B cell (primary cell): ENCODE data around the gene MYO10. TPM values are rescaled to one million over a fixed set of nuclear protein-coding genes. Genes with fewer than 3 reads are reported as not detected.

Source experiments
- ATAC-seq: fragments of 200-7000 bp; cut with Tn5 transposase; one replicate; pipeline ENCODE4 v1.10.0; 2021; ENCODE audit warnings: low read depth, mild to moderate bottlenecking, moderate number of reproducible peaks, moderate library complexity
- CTCF ChIA-PET: fragments of 350-600 bp; sonication (Branson Sonifier 250); formaldehyde crosslinking; loops from one replicate; lab custom pipeline; 2021; ENCODE audit warnings: antibody characterized with exemption, inconsistent platforms; lab: Charles Lee
- POLR2A ChIA-PET: fragments of 350-600 bp; sonication (Branson Sonifier 250); formaldehyde crosslinking; loops from one replicate; lab custom pipeline; 2021; ENCODE audit warnings: antibody characterized with exemption; lab: Charles Lee
- DNase-seq: peaks from one replicate; pipeline ENCODE4 v3.0.0; 2013
- H2AFZ ChIP-seq: 2 replicates; pipeline ENCODE4 v1.6.1; 2012; ENCODE audit warnings: mild to moderate bottlenecking, low read depth, low read length; ENCODE audit not compliant: insufficient read depth, poor library complexity, severe bottlenecking
- H3K27ac ChIP-seq, 2 donors: 1 replicate in 1 of 2; 2 replicates in 1 of 2; pipeline ENCODE4 v1.5.1; 2012 to 2013; ENCODE audit warnings: low read length in 2 of 2, mild to moderate bottlenecking in 2 of 2, moderate library complexity in 1 of 2
- H3K27me3 ChIP-seq, 4 experiments: fragments of 200-600 bp in 1 of 4; sonication (generic) in 1 of 4; replicated peaks in 1 of 4; 1 replicate in 2 of 4; 2 replicates in 2 of 4; pipeline versions ENCODE4 v1.6.1 to v1.7.0; 2013 to 2016; ENCODE audit warnings: low read length in 3 of 4, mild to moderate bottlenecking in 2 of 4, mixed read lengths in 1 of 4, moderate library complexity in 1 of 4; ENCODE audit not compliant: insufficient read depth in 4 of 4, control insufficient read depth in 3 of 4; ENCODE audit errors: control extremely low read depth in 1 of 4
- H3K36me3 ChIP-seq, 2 experiments: replicated peaks in 1 of 2; 1 replicate in 1 of 2; 2 replicates in 1 of 2; pipeline versions ENCODE4 v1.6.1 to v1.7.1; 2013; ENCODE audit warnings: low read length in 1 of 2; ENCODE audit not compliant: insufficient read depth in 2 of 2, control insufficient read depth in 1 of 2; ENCODE audit errors: control extremely low read depth in 1 of 2, extremely low read depth in 1 of 2
- H3K4me1 ChIP-seq, 2 donors: fragments of 200-600 bp in 1 of 2; sonication (generic) in 1 of 2; 1 replicate in 1 of 2; 2 replicates in 1 of 2; pipeline versions ENCODE4 v1.5.1 to v1.6.1; 2013 to 2017; ENCODE audit warnings: low read length in 2 of 2; ENCODE audit not compliant: control insufficient read depth in 2 of 2, insufficient read depth in 2 of 2
- H3K4me2 ChIP-seq: replicated peaks from 2 replicates; pipeline ENCODE3; 2012; ENCODE audit warnings: mild to moderate bottlenecking, low read depth, low read length; ENCODE audit not compliant: poor library complexity, severe bottlenecking
- H3K4me3 ChIP-seq, 5 experiments: fragments of 200-600 bp in 1 of 5; sonication (generic) in 1 of 5; 1 replicate in 3 of 5; 2 replicates in 2 of 5; pipeline versions ENCODE4 v1.5.1 to v1.7.0; 2011 to 2016; ENCODE audit warnings: low read length in 4 of 5, mild to moderate bottlenecking in 4 of 5, low read depth in 2 of 5, control low read depth in 1 of 5, moderate library complexity in 1 of 5; ENCODE audit not compliant: insufficient read depth in 1 of 5; ENCODE audit errors: control extremely low read depth in 1 of 5, extremely low read depth in 1 of 5
- H3K79me2 ChIP-seq: fragments of 200-600 bp; sonication (generic); one replicate; pipeline ENCODE4 v1.6.0; 2016; ENCODE audit warnings: low read length; ENCODE audit not compliant: control insufficient read depth, insufficient read depth
- H3K9ac ChIP-seq: fragments of 200-600 bp; sonication (generic); 2 replicates; pipeline ENCODE4 v1.6.1; 2017; ENCODE audit warnings: mild to moderate bottlenecking, low read length, moderate library complexity
- H3K9me3 ChIP-seq, 3 donors: one replicate each; pipeline versions ENCODE4 v1.6.1 to v1.7.1; 2013; ENCODE audit warnings: low read length in 2 of 3; ENCODE audit not compliant: control insufficient read depth in 2 of 3, insufficient read depth in 1 of 3; ENCODE audit errors: control extremely low read depth in 1 of 3
- H4K20me1 ChIP-seq: 2 replicates; pipeline ENCODE4 v1.6.0; 2012; ENCODE audit warnings: mild to moderate bottlenecking, low read length; ENCODE audit not compliant: insufficient read depth, control insufficient read depth, poor library complexity, severe bottlenecking
- H3K27ac Mint-ChIP-seq: one replicate; pipeline ENCODE4 v1.8.0; 2021; ENCODE audit warnings: mixed read lengths
- H3K27me3 Mint-ChIP-seq: one replicate; pipeline ENCODE4 v1.8.0; 2021; ENCODE audit warnings: mixed read lengths
- H3K4me1 Mint-ChIP-seq: one replicate; pipeline ENCODE4 v1.8.0; 2021; ENCODE audit warnings: mixed read lengths
- H3K4me3 Mint-ChIP-seq: one replicate; pipeline ENCODE4 v1.8.0; 2021; ENCODE audit warnings: mixed read lengths
- H3K9me3 Mint-ChIP-seq: one replicate; pipeline ENCODE4 v1.8.0; 2022; ENCODE audit warnings: mixed read lengths; ENCODE audit not compliant: insufficient read depth
- EZH2 ChIP-seq: IDR thresholded peaks from 2 replicates; pipeline ENCODE4 v1.6.1; 2012; ENCODE audit warnings: borderline replicate concordance, low read depth, mild to moderate bottlenecking, moderate library complexity, low read length; ENCODE audit not compliant: insufficient read depth, poor library complexity, severe bottlenecking
- WGBS: methylation state at CpG from one replicate; pipeline ENCODE4 v1.1.5; 2013; ENCODE audit warnings: missing lambda C conversion rate; ENCODE audit not compliant: insufficient coverage; 5-methylcytosine and 5-hydroxymethylcytosine counted together
- intact Hi-C: fragments of 100-400 bp; cut with micrococcal nuclease; formaldehyde crosslinking; loops from one replicate; pipeline ENCODE4 v1.10.0; 2022
- polyA plus RNA-seq: library from polyadenylated mRNA; depleted of rRNA; stranded (reverse); fragments of >200 nt; gene quantifications from 2 replicates; pipeline ENCODE4 v1.2.3, GENCODE V29; 2012
- total RNA-seq, 2 donors: library from RNA; stranded (reverse); fragments of 120-200 nt in 1 of 2; gene quantifications; 1 replicate in 1 of 2; 2 replicates in 1 of 2; pipeline versions ENCODE4 v1.2.3 to v1.2.4, GENCODE V29; 2013 to 2022
- TF ChIP-seq, protein P1 (sequence below): fragments of 200-600 bp; IDR thresholded peaks from one replicate; pipeline ENCODE4 v1.8.0; 2022; ENCODE audit warnings: antibody characterized with exemption, mild to moderate bottlenecking

MYO10 gene
- total and polyA plus RNA-seq, 2 donors (not counting 1 experiment from before 2014, with no cell fraction given) = 0.10 TPM; not detected in 1

GRCh38 chr5:16965581-16965980 is 29.5 kb upstream of the MYO10 start:
- ATAC-seq (no peak), DNase-seq (no peak)
- Histone ChIP-seq H3K4me2 (no peak overlapping the region), H3K9ac (no peak overlapping the region), H3K27me3 (no peaks in the 10 kb centered on the region), H3K36me3 (no peaks in the 10 kb centered on the region), H2AFZ (no peak overlapping the region), H3K4me3 (no peak overlapping the region), H4K20me1 (no peaks in the 10 kb centered on the region), H3K4me1 (no peaks in the 10 kb centered on the region), H3K79me2 (no peaks in the 10 kb centered on the region), H3K27ac (no peak overlapping the region), H3K9me3 (no peaks in the 10 kb centered on the region)
- intact Hi-C loops = no loop called here
- TF ChIP-seq, protein P1, sequence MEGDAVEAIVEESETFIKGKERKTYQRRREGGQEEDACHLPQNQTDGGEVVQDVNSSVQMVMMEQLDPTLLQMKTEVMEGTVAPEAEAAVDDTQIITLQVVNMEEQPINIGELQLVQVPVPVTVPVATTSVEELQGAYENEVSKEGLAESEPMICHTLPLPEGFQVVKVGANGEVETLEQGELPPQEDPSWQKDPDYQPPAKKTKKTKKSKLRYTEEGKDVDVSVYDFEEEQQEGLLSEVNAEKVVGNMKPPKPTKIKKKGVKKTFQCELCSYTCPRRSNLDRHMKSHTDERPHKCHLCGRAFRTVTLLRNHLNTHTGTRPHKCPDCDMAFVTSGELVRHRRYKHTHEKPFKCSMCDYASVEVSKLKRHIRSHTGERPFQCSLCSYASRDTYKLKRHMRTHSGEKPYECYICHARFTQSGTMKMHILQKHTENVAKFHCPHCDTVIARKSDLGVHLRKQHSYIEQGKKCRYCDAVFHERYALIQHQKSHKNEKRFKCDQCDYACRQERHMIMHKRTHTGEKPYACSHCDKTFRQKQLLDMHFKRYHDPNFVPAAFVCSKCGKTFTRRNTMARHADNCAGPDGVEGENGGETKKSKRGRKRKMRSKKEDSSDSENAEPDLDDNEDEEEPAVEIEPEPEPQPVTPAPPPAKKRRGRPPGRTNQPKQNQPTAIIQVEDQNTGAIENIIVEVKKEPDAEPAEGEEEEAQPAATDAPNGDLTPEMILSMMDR = no peak
- TF ChIP-seq EZH2 = no peak
- H3K27me3 Mint-ChIP-seq = no peaks in the 10 kb centered on the region
- ChIA-PET CTCF (no interaction called here), POLR2A (no interaction called here)
- H3K9me3 Mint-ChIP-seq = no peaks in the 10 kb centered on the region
- no peak overlapping the region for H3K27ac Mint-ChIP-seq
- H3K4me1 Mint-ChIP-seq = no peaks in the 10 kb centered on the region
- WGBS = no CpG with 5 or more reads among the region's 1 CpG
- H3K4me3 Mint-ChIP-seq = no peak overlapping the region

DNA sequence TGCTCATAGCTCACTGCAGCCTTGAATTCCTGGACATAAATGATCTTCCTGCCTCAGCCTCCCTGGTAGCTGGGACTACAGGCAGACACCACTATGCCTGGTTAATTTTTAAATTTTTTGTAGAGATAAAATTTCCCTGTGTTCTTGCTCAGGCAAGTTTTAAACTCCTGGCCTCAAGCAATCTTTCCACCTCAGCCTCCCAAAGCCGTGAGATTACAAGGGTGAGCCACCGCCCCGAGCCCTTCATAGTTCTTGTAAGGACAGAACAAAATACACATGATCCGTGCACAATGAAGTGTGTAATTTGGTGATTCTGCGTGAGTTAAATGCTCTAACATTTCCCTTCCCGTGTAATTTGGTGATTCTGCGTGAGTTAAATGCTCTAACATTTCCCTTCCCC is 27.7 kb upstream of the MYO10 start:
- H3K9me3 Mint-ChIP-seq = no peaks in the 10 kb centered on the region
- Histone ChIP-seq H3K27ac (no peak overlapping the region), H3K36me3 (no peaks in the 10 kb centered on the region), H4K20me1 (no peaks in the 10 kb centered on the region), H3K4me2 (no peak overlapping the region), H3K4me3 (no peak overlapping the region), H2AFZ (no peak overlapping the region), H3K27me3 (no peaks in the 10 kb centered on the region), H3K9me3 (peaks cover 0 to 2% (median 0%) of the 10 kb centered on the region in 3 donors), H3K4me1 (no peaks in the 10 kb centered on the region), H3K79me2 (no peaks in the 10 kb centered on the region), H3K9ac (no peak overlapping the region)
- H3K4me1 Mint-ChIP-seq = no peaks in the 10 kb centered on the region
- ChIA-PET CTCF (no interaction called here), POLR2A (no interaction called here)
- H3K4me3 Mint-ChIP-seq = no peak overlapping the region
- intact Hi-C loops = no loop called here
- H3K27ac Mint-ChIP-seq = no peak overlapping the region
- DNase-seq (no peak), ATAC-seq (no peak)
- WGBS = 80% methylated on average over 1 of the region's 7 CpGs
- TF ChIP-seq, protein P1 = no peak
- no peak for TF ChIP-seq EZH2
- no peaks in the 10 kb centered on the region for H3K27me3 Mint-ChIP-seq
